SJSA1 (cell line): ENCODE data around the gene CHD9NB. TPM values are rescaled to one million over a fixed set of nuclear protein-coding genes. Genes with fewer than 3 reads are reported as not detected.

Source experiments
- DNase-seq, 2 experiments: peaks; one replicate each; pipeline ENCODE4 v3.0.0-alpha.2; 2015 to 2020; ENCODE audit warnings: low spot score in 2 of 2, low read depth in 1 of 2
- H3K27ac ChIP-seq: fragments of 250-450 bp; sonication (Bioruptor Pico); 2 replicates; pipeline ENCODE4 v1.5.1; 2020; ENCODE audit warnings: mild to moderate bottlenecking, moderate library complexity
- H3K27me3 ChIP-seq: fragments of 250-450 bp; sonication (Bioruptor Pico); replicated peaks from 2 replicates; pipeline ENCODE4 v1.5.1; 2020; ENCODE audit warnings: mild to moderate bottlenecking, moderate library complexity
- H3K36me3 ChIP-seq: fragments of 250-450 bp; sonication (Bioruptor Pico); 2 replicates; pipeline ENCODE4 v1.5.1; 2020; ENCODE audit warnings: mild to moderate bottlenecking
- H3K4me1 ChIP-seq: fragments of 250-450 bp; sonication (Bioruptor Pico); replicated peaks from 2 replicates; pipeline ENCODE4 v1.6.1; 2021; ENCODE audit warnings: mild to moderate bottlenecking
- H3K4me3 ChIP-seq: fragments of 250-450 bp; sonication (Bioruptor Pico); 2 replicates; pipeline ENCODE4 v1.5.1; 2020; ENCODE audit warnings: mild to moderate bottlenecking
- H3K9me3 ChIP-seq: fragments of 250-450 bp; sonication (Bioruptor Pico); replicated peaks from 2 replicates; pipeline ENCODE4 v1.5.1; 2020; ENCODE audit warnings: mild to moderate bottlenecking
- total RNA-seq: library from RNA; depleted of rRNA; stranded (reverse); fragments of >200 nt; shearing (Covaris generic); gene quantifications from 2 replicates; pipeline ENCODE4 v1.2.3, GENCODE V29; 2014; rRNA removed

CHD9NB gene
- total RNA-seq: 0.45 TPM in 1 of 2 replicates, not detected in the other

DNA sequence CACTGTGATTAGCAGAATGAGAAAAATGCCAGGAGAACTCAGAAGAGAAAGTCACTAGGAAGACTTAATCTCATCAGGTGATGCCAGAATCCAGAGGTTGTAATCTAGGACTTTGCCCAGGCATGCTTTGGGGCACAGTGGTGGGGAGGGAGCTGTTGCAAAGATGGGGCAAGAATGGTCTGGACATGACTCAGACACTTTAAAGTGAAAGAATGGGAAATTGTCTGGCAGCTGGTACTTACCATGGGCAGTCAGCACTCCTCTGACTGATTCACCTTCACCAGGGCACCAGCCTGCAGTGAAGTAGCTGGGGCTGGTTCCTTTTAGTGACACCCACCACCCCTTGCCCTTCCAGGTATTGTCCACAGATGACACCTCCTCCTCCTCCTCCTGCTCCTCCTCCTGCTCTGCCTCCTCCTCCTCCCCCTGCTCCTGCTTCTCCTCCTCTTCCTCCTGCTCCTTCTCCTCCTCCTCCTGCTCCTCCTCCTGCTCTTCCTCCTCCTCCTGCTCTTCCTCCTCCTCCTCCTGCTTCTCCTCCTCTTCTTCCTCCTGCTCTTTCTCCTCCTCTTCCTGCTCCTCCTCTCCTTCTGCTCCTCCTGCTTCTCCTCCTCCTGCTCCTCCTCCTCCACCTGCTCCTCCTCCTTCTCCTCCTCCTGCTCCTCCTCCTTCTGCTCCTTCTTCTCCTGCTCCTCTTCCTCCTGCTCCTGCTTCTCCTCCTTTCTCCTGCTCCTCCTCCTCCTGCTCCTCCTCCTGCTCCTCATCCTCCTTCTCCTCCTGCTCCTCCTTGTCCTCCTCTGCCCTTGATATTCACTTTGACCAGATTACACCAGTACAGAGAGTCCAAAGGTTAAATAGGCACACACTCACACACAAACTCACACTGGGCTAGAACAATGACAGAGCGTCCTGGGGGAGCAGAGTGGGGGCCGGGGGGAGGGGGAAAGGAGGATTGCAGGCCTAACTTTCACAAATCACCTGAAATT is at the start of gene CHD9NB:
Gene CHD9NB, minus strand, starts transcription at position 379 of the 983 bp plus-strand sequence. CDS start 8,739 bp downstream, outside the sequence.
- Histone ChIP-seq H3K9me3 (no peaks in the 10 kb centered on the region), H3K4me3 (peak within 1 kb of the TSS; percentile 11), H3K27me3 (no peaks in the 10 kb centered on the region), H3K36me3 (no peaks in the 10 kb centered on the region), H3K27ac (peak within 1 kb of the TSS; percentile 39; the same call in 1 of the 2 replicates), H3K4me1 (peaks cover 30% of the 10 kb centered on the region)
- DNase-seq: peak; percentile 57 to 68

DNA sequence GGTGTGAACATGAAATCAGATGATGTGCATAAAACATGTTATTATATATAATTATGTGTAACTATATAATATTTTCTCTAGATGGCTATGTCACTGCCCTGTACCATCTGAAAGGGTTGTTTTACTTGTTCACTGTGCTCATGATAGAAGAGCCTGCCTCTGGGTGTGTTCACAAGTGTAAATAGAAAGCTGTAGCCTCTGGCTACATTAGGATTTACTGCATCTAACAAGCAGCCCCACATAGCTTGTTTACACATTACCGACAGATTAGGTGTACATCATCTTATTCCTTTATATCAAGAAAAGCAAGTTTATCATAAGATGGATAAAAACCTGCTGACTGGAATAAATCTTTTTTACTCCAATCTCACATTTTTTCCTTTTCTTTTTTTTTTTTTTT is 48.2 kb upstream of the CHD9NB start:
- no peaks in the 10 kb centered on the region for H3K27me3 ChIP-seq
- no peak for DNase-seq
- H3K36me3 ChIP-seq: no peaks in the 10 kb centered on the region
- no peaks in the 10 kb centered on the region for H3K9me3 ChIP-seq
- H3K4me3 ChIP-seq: no peak overlapping the region
- peaks cover 31% of the 10 kb centered on the region for H3K4me1 ChIP-seq
- H3K27ac ChIP-seq: no peak overlapping the region

DNA sequence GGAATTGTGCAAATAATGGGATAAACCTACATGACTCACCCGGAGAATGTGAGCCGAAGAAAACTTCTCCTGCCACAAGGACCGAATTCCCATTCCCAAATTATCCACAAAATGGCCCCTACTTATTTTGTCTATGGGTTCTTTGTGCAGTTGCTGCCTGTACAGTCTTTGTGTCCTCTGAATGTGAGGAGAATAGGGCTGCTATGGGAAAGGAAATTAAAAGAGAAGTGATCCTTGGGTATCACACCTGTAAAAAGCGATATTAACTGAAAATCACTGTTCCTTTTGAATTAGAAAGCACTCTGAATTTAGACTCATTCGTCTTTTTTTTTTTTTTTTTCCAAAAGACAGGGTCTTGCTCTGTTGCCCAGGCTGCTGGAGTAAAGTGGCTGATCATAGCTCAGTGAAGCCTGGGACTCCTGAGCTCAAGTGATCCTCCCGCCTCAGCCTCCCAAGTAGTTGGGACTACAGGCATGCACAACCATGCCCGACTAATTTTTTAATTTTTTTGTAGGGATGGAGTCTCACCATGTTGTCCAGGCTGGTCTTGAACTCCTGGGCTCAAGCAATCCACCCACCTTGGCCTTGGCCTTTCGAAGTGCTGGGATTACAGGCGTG is 47.5 kb upstream of the CHD9NB start:
- Histone ChIP-seq H3K36me3 (no peaks in the 10 kb centered on the region), H3K27me3 (no peaks in the 10 kb centered on the region), H3K27ac (peak overlapping the region; percentile 64), H3K4me1 (peaks cover 31% of the 10 kb centered on the region), H3K4me3 (peak overlapping the region; percentile 23), H3K9me3 (no peaks in the 10 kb centered on the region)
- DNase-seq: no peak

DNA sequence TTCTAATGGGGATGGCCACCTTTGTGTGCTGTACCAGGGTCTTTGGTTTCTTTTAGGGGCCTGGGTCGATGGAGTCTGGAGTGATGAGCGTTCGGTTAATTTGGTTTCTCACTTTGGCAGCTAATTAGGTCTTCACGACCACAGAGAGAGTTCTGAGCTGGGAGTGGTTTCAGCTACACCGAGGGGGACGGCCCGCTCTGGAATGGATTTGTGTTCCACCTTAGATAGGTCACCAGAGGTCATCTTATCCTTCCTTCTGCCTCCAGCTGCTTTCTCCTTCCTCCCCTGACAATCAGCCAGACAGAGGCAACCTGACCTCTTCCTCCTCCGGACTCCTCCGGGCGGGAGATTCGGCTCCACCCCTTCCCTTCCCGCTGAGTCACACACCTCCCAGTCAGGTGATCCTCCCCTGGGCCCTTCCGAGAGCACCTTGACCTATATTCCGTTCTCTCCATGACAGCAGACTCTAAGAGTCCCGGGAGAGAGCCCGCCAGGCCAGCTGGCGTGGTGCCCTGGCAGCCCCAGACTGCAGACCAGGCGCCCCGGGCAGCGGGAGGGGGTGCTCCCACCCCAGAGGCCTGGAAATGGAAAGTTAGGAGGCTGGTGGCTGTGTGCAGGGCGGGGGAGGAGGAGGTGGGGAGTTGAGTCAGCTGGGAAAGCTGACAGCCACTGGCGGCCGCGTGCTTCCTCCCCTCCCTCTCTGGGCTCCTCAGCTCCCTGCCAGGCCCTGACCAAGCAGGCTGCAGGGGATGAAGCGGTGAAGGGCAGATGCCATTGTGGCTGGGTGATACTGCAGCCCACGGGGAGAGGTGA is 46.8 kb upstream of the CHD9NB start:
- H3K27me3 ChIP-seq: no peaks in the 10 kb centered on the region
- peak overlapping the region; percentile 64 for H3K27ac ChIP-seq
- H3K4me3 ChIP-seq: peak overlapping the region; percentile 23
- peak; percentile 89 to 90 for DNase-seq
- peaks cover 31% of the 10 kb centered on the region for H3K4me1 ChIP-seq
- H3K9me3 ChIP-seq: no peaks in the 10 kb centered on the region
- H3K36me3 ChIP-seq: no peaks in the 10 kb centered on the region

DNA sequence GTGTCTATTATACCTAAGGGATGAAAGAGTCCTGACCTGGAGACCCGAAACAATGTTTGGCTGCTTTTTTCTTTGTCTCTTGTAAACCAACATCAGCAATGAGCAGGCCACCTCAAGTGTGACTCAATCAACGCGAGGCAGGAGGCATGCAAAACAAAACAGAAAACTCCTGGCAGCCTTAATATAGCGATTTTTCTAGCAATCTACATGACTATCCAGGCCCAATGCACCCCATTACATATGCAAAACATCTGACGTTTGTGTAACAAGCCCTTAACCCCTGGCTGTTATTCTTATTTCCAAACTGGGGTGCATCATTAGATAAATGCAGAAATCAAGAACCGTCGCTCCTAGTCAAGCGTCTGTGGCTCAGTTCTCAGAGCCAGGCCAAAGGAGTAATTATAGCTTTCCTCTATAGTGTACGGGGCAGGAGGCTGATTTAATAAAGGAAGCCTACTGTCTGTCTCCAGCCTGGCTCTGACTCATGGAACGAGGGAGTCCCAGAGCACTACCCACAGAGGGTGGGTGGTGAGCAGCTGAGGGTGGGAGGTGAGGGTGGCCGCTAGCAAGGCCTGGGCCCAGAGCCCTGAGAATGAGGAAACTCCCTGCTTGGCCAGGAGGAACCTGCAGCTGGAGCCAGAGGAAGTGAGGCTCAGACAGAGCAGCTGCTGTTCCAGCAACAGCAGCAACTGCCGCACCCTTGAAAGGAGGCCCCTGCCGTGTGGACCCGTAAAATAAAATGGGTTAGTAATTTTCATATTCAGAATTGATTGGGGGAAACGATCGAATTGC is 46.0 kb upstream of the CHD9NB start:
- Histone ChIP-seq H3K4me1 (peaks cover 31% of the 10 kb centered on the region), H3K27me3 (no peaks in the 10 kb centered on the region), H3K4me3 (peak overlapping the region; percentile 23; the same call in 1 of the 2 replicates), H3K27ac (peak overlapping the region; percentile 64), H3K36me3 (no peaks in the 10 kb centered on the region), H3K9me3 (no peaks in the 10 kb centered on the region)
- peak; percentile 69 to 87 for DNase-seq

DNA sequence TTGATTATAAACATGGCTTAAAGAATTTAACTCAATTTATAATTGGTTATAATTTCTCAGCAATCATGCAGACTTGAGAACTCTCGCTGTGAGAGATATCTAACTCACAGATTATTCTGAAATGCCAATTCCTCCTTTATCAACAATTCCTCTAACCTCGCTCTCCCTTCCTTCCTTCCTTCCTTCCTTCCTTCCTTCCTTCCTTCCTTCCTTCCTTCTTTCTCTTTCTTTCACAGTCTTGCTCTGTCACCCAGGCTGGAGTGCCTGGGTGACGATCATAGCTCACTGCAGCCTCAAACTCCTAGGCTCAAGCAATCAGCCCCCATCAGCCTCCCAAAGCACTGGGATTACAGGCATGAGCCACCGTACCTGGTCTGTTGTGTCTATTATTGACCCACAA is 44.5 kb upstream of the CHD9NB start:
- Histone ChIP-seq H3K9me3 (no peaks in the 10 kb centered on the region), H3K4me3 (no peak overlapping the region), H3K36me3 (no peaks in the 10 kb centered on the region), H3K27ac (no peak overlapping the region), H3K4me1 (peaks cover 31% of the 10 kb centered on the region), H3K27me3 (no peaks in the 10 kb centered on the region)
- DNase-seq: no peak

GRCh38 chr16:53094013-53094630 is 41.4 kb upstream of the CHD9NB start:
- H3K4me1 ChIP-seq: peaks cover 38% of the 10 kb centered on the region
- no peak overlapping the region for H3K4me3 ChIP-seq
- no peaks in the 10 kb centered on the region for H3K36me3 ChIP-seq
- H3K27ac ChIP-seq: no peak overlapping the region
- DNase-seq: no peak
- no peaks in the 10 kb centered on the region for H3K27me3 ChIP-seq
- H3K9me3 ChIP-seq: no peaks in the 10 kb centered on the region

DNA sequence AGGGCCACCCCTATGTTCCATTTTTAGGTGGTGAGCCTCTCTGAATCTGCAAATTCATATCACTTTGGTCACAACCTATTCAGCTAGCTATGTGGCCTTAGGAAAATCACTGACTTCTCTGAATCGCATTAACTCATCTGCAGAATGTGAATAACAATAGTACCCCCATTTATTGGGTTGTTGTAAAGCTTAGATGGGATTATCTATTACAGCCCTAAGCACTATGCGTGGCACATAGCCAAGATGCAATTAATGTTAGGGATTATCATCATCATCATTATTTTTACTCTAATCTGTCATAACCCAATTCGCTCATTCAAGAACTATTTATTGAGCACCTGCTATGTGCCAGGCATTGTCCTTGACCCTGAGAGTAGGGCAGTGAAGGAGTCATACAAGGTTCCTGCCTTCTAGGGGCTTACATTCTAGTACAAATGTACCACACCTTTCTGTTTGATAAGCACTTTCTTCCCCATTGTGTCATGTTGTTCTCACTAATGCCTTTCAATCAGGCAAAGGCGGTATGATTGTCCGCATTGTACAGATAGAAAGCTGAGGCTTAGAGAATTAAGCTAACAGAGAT is 40.6 kb upstream of the CHD9NB start:
- Histone ChIP-seq H3K4me1 (peaks cover 29% of the 10 kb centered on the region), H3K27ac (no peak overlapping the region), H3K4me3 (no peak overlapping the region), H3K9me3 (no peaks in the 10 kb centered on the region), H3K36me3 (no peaks in the 10 kb centered on the region), H3K27me3 (no peaks in the 10 kb centered on the region)
- no peak for DNase-seq

DNA sequence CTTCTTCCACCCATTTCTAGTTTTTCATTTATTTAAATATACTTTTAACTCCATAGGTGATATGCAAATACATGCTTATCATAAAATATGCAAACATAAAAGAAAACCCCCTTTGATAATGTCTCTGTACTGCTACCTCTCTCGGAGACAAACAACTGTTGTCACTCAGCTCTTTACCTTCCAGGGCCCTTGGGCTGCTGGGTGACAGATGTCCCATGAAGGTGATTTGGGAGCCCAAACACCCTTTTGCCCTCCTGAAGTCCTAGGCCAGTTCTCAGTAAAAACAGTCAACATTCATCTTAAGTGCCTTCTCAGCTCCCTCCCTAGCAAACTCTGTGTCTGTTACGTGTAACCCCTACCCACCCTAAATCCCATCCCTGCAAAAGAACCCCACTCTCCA is 39.6 kb upstream of the CHD9NB start:
- H3K4me1 ChIP-seq: peaks cover 21% of the 10 kb centered on the region
- H3K27me3 ChIP-seq: no peaks in the 10 kb centered on the region
- no peaks in the 10 kb centered on the region for H3K36me3 ChIP-seq
- no peak overlapping the region for H3K4me3 ChIP-seq
- H3K9me3 ChIP-seq: no peaks in the 10 kb centered on the region
- H3K27ac ChIP-seq: no peak overlapping the region
- DNase-seq: no peak

GRCh38 chr16:53091466-53092211 is 38.9 kb upstream of the CHD9NB start:
- peaks cover 21% of the 10 kb centered on the region for H3K4me1 ChIP-seq
- no peaks in the 10 kb centered on the region for H3K27me3 ChIP-seq
- no peak overlapping the region for H3K4me3 ChIP-seq
- H3K27ac ChIP-seq: no peak overlapping the region
- H3K9me3 ChIP-seq: no peaks in the 10 kb centered on the region
- no peak for DNase-seq
- H3K36me3 ChIP-seq: no peaks in the 10 kb centered on the region

GRCh38 chr16:53090591-53091411 is 38.1 kb upstream of the CHD9NB start:
- no peaks in the 10 kb centered on the region for H3K9me3 ChIP-seq
- peak in 1 of 2 experiments; percentile 25 for DNase-seq
- no peak overlapping the region for H3K27ac ChIP-seq
- H3K4me3 ChIP-seq: no peak overlapping the region
- no peaks in the 10 kb centered on the region for H3K36me3 ChIP-seq
- peaks cover 21% of the 10 kb centered on the region for H3K4me1 ChIP-seq
- H3K27me3 ChIP-seq: no peaks in the 10 kb centered on the region
